MM.1S (cell line): Measurements from ENCODE around the gene CHPF.

Experiments used
- DNase-seq: peaks from one replicate; pipeline ENCODE4 v3.0.0-alpha.2; 2015
- H2AFZ ChIP-seq: fragments of 300-600 bp; sonication (generic); 2 replicates; pipeline ENCODE4 v1.6.0; 2016; ENCODE audit warnings: antibody characterized with exemption, low read length
- H3F3A ChIP-seq: fragments of 300-600 bp; sonication (generic); 2 replicates; pipeline ENCODE4 v1.6.1; 2016; ENCODE audit warnings: mild to moderate bottlenecking, antibody characterized with exemption, low read length, moderate library complexity, mixed read lengths; ENCODE audit not compliant: insufficient read depth
- H3K27ac ChIP-seq: fragments of 300-600 bp; sonication (generic); 2 replicates; pipeline ENCODE4 v1.5.1; 2016; ENCODE audit warnings: mild to moderate bottlenecking, low read length
- H3K27me3 ChIP-seq: fragments of 300-600 bp; sonication (generic); replicated peaks from 2 replicates; pipeline ENCODE4 v1.6.0; 2016; ENCODE audit warnings: low read length; ENCODE audit not compliant: insufficient read depth
- H3K36me3 ChIP-seq: fragments of 300-600 bp; sonication (generic); replicated peaks from 2 replicates; pipeline ENCODE4 v1.6.1; 2016; ENCODE audit warnings: mild to moderate bottlenecking, low read length, mixed read lengths; ENCODE audit not compliant: insufficient read depth
- H3K4me1 ChIP-seq: fragments of 300-600 bp; sonication (generic); 2 replicates; pipeline ENCODE4 v1.6.1; 2016; ENCODE audit warnings: low read length, mixed read lengths
- H3K4me2 ChIP-seq: fragments of 300-600 bp; sonication (generic); 2 replicates; pipeline ENCODE4 v1.6.0; 2016; ENCODE audit warnings: low read depth, low read length
- H3K4me3 ChIP-seq: fragments of 300-600 bp; sonication (generic); 2 replicates; pipeline ENCODE4 v1.5.1; 2016; ENCODE audit warnings: low read length, mixed read lengths
- H3K79me2 ChIP-seq: fragments of 300-600 bp; sonication (generic); 2 replicates; pipeline ENCODE4 v1.6.1; 2016; ENCODE audit warnings: mixed run types, low read length, mixed read lengths
- H3K9ac ChIP-seq: fragments of 300-600 bp; sonication (generic); 2 replicates; pipeline ENCODE4 v1.6.1; 2016; ENCODE audit warnings: low read length, mixed read lengths
- H3K9me2 ChIP-seq: fragments of 300-600 bp; sonication (generic); replicated peaks from 2 replicates; pipeline ENCODE4 v1.6.1; 2016; ENCODE audit warnings: mild to moderate bottlenecking, low read length, mixed read lengths; ENCODE audit not compliant: insufficient read depth
- H3K9me3 ChIP-seq: fragments of 300-600 bp; sonication (generic); replicated peaks from 2 replicates; pipeline ENCODE4 v1.6.1; 2016; ENCODE audit warnings: mild to moderate bottlenecking, low read length, mixed read lengths; ENCODE audit not compliant: insufficient read depth
- H4K20me1 ChIP-seq: fragments of 300-600 bp; sonication (generic); 2 replicates; pipeline ENCODE4 v1.6.1; 2016; ENCODE audit warnings: mild to moderate bottlenecking, low read length, moderate library complexity, mixed read lengths; ENCODE audit not compliant: insufficient read depth
- EZH2 ChIP-seq: fragments of 300-600 bp; sonication (generic); optimal IDR thresholded peaks from 2 replicates; pipeline ENCODE3; 2017; ENCODE audit warnings: low read depth, mild to moderate bottlenecking, antibody characterized with exemption, low read length, mixed read lengths
- EZH2phosphoT487 ChIP-seq: fragments of 300-600 bp; sonication (generic); IDR thresholded peaks from 2 replicates; pipeline ENCODE4 v1.6.1; 2018; ENCODE audit warnings: antibody characterized with exemption, low read length
- TF ChIP-seq, protein P1 (sequence below): fragments of 300-600 bp; sonication (generic); IDR thresholded peaks from 2 replicates; pipeline ENCODE4 v1.5.1; 2016; ENCODE audit warnings: antibody characterized with exemption, low read length, mixed read lengths

Gene CHPF

GRCh38 chr2:219544567-219544966, 958 bp upstream of the CHPF start:
- no peak for TF ChIP-seq EZH2phosphoT487
- TF ChIP-seq, protein P1, sequence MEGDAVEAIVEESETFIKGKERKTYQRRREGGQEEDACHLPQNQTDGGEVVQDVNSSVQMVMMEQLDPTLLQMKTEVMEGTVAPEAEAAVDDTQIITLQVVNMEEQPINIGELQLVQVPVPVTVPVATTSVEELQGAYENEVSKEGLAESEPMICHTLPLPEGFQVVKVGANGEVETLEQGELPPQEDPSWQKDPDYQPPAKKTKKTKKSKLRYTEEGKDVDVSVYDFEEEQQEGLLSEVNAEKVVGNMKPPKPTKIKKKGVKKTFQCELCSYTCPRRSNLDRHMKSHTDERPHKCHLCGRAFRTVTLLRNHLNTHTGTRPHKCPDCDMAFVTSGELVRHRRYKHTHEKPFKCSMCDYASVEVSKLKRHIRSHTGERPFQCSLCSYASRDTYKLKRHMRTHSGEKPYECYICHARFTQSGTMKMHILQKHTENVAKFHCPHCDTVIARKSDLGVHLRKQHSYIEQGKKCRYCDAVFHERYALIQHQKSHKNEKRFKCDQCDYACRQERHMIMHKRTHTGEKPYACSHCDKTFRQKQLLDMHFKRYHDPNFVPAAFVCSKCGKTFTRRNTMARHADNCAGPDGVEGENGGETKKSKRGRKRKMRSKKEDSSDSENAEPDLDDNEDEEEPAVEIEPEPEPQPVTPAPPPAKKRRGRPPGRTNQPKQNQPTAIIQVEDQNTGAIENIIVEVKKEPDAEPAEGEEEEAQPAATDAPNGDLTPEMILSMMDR = no peak
- no peak for TF ChIP-seq EZH2
- no peak overlapping the region for H3K27ac ChIP-seq
- H3K4me2 ChIP-seq = peak overlapping the region; percentile 79
- H3K36me3 ChIP-seq = no peaks in the 10 kb centered on the region
- no peaks in the 10 kb centered on the region for H3K9me2 ChIP-seq
- H3K4me1 ChIP-seq = 0 out of 2 replicates have a peak, but pooled peaks cover 4% of the 10 kb centered on the region
- peaks cover 9% of the 10 kb centered on the region for H3F3A ChIP-seq
- DNase-seq = no peak
- no peak overlapping the region for H3K9ac ChIP-seq
- H3K27me3 ChIP-seq = no peaks in the 10 kb centered on the region
- no peaks in the 10 kb centered on the region for H3K9me3 ChIP-seq
- peaks cover 11% of the 10 kb centered on the region for H3K79me2 ChIP-seq
- no peaks in the 10 kb centered on the region for H4K20me1 ChIP-seq
- H3K4me3 ChIP-seq = peak overlapping the region; percentile 84; the same call in 1 of the 2 replicates
- H2AFZ ChIP-seq = no peak overlapping the region

DNA sequence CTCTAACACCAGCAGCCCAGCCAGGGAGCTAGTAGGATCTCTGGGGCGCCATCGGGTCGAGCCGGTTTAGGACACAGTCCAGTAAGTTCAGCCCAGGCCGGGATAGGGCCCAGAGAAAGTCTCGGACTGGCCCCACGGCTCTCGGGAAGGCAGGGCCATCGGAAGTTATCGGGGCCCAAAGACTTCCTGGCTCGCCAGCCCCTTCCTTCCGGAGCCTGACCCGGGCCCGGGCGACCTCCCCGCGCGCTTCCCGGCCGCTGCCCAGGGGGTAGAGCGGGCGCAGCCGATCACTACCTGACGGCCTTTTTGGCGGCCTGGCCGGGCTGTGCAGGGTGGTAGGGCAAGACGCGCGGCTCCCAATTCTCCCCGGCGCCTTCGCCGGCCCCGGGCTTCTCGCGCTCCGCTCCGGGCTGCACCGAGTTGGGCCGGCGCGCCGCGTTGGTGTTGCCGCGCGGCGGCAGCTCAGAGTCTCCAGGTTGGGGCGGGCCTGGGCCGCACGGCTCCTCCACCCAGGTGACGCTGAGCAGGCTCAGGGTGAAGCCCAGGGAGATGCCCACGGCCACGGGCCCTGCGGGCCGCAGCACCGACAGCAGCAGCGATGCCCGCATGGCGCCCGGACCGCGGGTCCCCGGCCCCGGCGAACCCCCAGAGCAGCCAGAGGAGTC, 546 bp downstream of the CHPF start:
- H3K79me2 ChIP-seq = peaks cover 11% of the 10 kb centered on the region
- H3K4me1 ChIP-seq = 0 out of 2 replicates have a peak, but pooled peaks cover 4% of the 10 kb centered on the region
- H3K9ac ChIP-seq = peak overlapping the region; percentile 93
- no peaks in the 10 kb centered on the region for H3K36me3 ChIP-seq
- peak; percentile 45 for DNase-seq
- peak overlapping the region; percentile 79 for H3K4me2 ChIP-seq
- H3K9me2 ChIP-seq = no peaks in the 10 kb centered on the region
- H3K27ac ChIP-seq = peak overlapping the region; percentile 94
- H3K27me3 ChIP-seq = no peaks in the 10 kb centered on the region
- TF ChIP-seq EZH2 (no peak), EZH2phosphoT487 (no peak)
- TF ChIP-seq, protein P1 = no peak
- H4K20me1 ChIP-seq = no peaks in the 10 kb centered on the region
- H3K9me3 ChIP-seq = no peaks in the 10 kb centered on the region
- H3K4me3 ChIP-seq = peak overlapping the region; percentile 84
- H3F3A ChIP-seq = peaks cover 9% of the 10 kb centered on the region
- H2AFZ ChIP-seq = peak overlapping the region; percentile 85

- no peak for TF ChIP-seq EZH2
- no peak for TF ChIP-seq EZH2phosphoT487
- TF ChIP-seq, protein P1 = peak; percentile 100
- peak overlapping the region; percentile 79 for H3K4me2 ChIP-seq
- peak overlapping the region; percentile 94; the same call in 1 of the 2 replicates for H3K27ac ChIP-seq
- H3K9me3 ChIP-seq = no peaks in the 10 kb centered on the region
- peak overlapping the region; percentile 84 for H3K4me3 ChIP-seq
- H2AFZ ChIP-seq = peak overlapping the region; percentile 73
- no peaks in the 10 kb centered on the region for H3K9me2 ChIP-seq
- H3K27me3 ChIP-seq = no peaks in the 10 kb centered on the region
- H3K36me3 ChIP-seq = no peaks in the 10 kb centered on the region
- 0 out of 2 replicates have a peak, but pooled peaks cover 4% of the 10 kb centered on the region for H3K4me1 ChIP-seq
- H3F3A ChIP-seq = peaks cover 9% of the 10 kb centered on the region
- DNase-seq = peak; percentile 89
- peaks cover 11% of the 10 kb centered on the region for H3K79me2 ChIP-seq
- H4K20me1 ChIP-seq = no peaks in the 10 kb centered on the region
- peak overlapping the region; percentile 93; the same call in 1 of the 2 replicates for H3K9ac ChIP-seq
Measured at GRCh38 chr2:219541611-219542180, 1.9 kb downstream of the CHPF start.
